SK-N-SH (cell line): ENCODE measurements around the gene MYO16.

Source experiments
- ELF1 ChIP-seq: IDR thresholded peaks from 2 replicates; pipeline ENCODE4 v1.4.0; 2012
- FOSL2 ChIP-seq: IDR thresholded peaks from 2 replicates; pipeline ENCODE4 v1.4.0; 2012; ENCODE audit warnings: low read depth, mild to moderate bottlenecking, moderate library complexity, borderline replicate concordance
- NFIC ChIP-seq: IDR thresholded peaks from 2 replicates; pipeline ENCODE4 v1.4.0; 2012; ENCODE audit warnings: borderline replicate concordance
- POLR2AphosphoS5 ChIP-seq: IDR thresholded peaks from 2 replicates; pipeline ENCODE4 v1.6.1; 2012; ENCODE audit warnings: low read depth, low read length
- TF ChIP-seq, protein P1 (sequence below): fragments of 200-600 bp; sonication (generic); IDR thresholded peaks from 2 replicates; pipeline ENCODE4 v1.6.1; 2017; ENCODE audit warnings: antibody characterized with exemption, mild to moderate bottlenecking, moderate library complexity

DNA sequence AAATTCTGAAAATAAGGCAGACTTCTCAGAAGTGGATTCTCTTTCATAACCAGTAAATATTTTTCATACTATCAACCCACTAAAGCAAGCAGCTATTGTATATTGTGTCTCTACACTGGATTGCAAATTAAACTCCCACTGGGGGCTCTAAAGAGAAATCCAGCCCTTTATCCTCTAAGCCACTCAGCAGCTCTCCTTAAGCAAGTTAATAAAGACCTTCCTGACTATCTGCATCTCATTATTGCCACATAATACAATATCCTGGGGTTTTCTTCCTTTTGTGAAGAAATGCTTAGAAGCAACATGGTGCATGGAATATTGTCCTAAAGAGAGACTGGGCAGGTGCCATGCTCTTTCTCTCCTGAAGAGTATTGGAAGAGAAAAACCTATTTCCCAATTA is 521.3 kb downstream of the MYO16 start:
- TF ChIP-seq POLR2AphosphoS5 (no peak), NFIC (no peak), FOSL2 (no peak), ELF1 (no peak)
- TF ChIP-seq, protein P1, sequence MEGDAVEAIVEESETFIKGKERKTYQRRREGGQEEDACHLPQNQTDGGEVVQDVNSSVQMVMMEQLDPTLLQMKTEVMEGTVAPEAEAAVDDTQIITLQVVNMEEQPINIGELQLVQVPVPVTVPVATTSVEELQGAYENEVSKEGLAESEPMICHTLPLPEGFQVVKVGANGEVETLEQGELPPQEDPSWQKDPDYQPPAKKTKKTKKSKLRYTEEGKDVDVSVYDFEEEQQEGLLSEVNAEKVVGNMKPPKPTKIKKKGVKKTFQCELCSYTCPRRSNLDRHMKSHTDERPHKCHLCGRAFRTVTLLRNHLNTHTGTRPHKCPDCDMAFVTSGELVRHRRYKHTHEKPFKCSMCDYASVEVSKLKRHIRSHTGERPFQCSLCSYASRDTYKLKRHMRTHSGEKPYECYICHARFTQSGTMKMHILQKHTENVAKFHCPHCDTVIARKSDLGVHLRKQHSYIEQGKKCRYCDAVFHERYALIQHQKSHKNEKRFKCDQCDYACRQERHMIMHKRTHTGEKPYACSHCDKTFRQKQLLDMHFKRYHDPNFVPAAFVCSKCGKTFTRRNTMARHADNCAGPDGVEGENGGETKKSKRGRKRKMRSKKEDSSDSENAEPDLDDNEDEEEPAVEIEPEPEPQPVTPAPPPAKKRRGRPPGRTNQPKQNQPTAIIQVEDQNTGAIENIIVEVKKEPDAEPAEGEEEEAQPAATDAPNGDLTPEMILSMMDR: no peak
